Brain microvascular endothelial cell (primary cell): ENCODE data around the gene RNASEH2B.

Experiments used
- DNase-seq: peaks from one replicate; pipeline ENCODE4 v3.0.0-alpha.2; 2020
- H3K27ac ChIP-seq: fragments of 250-450 bp; sonication (Bioruptor Pico); 2 replicates; pipeline ENCODE4 v1.5.1; 2020; ENCODE audit warnings: mild to moderate bottlenecking, moderate library complexity
- H3K27me3 ChIP-seq: fragments of 250-450 bp; sonication (Bioruptor Pico); replicated peaks from 2 replicates; pipeline ENCODE4 v1.5.1; 2020; ENCODE audit warnings: mild to moderate bottlenecking
- H3K36me3 ChIP-seq: fragments of 250-450 bp; sonication (Bioruptor Pico); replicated peaks from 2 replicates; pipeline ENCODE4 v1.5.1; 2020; ENCODE audit warnings: mild to moderate bottlenecking
- H3K4me3 ChIP-seq: 2 replicates; pipeline ENCODE4 v1.5.1; 2011; ENCODE audit warnings: low read depth, mild to moderate bottlenecking, control low read depth, low read length, moderate library complexity
- in situ Hi-C: cut with HindIII; loops from 2 replicates; pipeline ENCODE4 v1.10.0; 2017; ENCODE audit warnings: low sequenced_read_pairs, low pct_ligation_motif_present
- TF ChIP-seq, protein P1 (sequence below): IDR thresholded peaks from 2 replicates; pipeline ENCODE4 v1.5.1; 2011; ENCODE audit warnings: low read depth, mild to moderate bottlenecking, moderate library complexity, low read length, control low read depth, inconsistent platforms; ENCODE audit errors: missing control alignments

RNASEH2B gene

DNA sequence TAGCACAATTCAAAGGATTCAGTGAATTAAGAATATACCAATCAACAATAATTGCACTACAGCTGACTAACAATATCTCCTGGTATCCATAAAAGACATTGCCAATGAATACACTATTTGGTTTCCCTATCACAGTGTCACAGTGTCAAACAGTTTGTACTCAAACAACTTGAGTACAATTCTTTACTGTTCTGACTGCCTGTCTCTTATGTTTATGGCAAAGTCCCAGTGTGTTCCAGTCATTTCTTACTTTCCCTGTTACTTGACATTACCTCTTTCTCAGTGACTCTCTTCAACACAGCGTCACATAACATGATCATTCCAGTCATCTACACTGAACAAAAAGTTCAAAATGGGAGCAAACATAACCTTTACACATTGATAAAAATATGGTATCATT lies 21.2 kb upstream of the RNASEH2B start:
- TF ChIP-seq, protein P1, sequence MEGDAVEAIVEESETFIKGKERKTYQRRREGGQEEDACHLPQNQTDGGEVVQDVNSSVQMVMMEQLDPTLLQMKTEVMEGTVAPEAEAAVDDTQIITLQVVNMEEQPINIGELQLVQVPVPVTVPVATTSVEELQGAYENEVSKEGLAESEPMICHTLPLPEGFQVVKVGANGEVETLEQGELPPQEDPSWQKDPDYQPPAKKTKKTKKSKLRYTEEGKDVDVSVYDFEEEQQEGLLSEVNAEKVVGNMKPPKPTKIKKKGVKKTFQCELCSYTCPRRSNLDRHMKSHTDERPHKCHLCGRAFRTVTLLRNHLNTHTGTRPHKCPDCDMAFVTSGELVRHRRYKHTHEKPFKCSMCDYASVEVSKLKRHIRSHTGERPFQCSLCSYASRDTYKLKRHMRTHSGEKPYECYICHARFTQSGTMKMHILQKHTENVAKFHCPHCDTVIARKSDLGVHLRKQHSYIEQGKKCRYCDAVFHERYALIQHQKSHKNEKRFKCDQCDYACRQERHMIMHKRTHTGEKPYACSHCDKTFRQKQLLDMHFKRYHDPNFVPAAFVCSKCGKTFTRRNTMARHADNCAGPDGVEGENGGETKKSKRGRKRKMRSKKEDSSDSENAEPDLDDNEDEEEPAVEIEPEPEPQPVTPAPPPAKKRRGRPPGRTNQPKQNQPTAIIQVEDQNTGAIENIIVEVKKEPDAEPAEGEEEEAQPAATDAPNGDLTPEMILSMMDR, result no peak
- H3K36me3 ChIP-seq, result no peaks in the 10 kb centered on the region
- no peak for DNase-seq
- H3K27ac ChIP-seq, result no peak overlapping the region
- H3K4me3 ChIP-seq, result no peak overlapping the region
- no peaks in the 10 kb centered on the region for H3K27me3 ChIP-seq
- in situ Hi-C loops, result no loop called here

DNA sequence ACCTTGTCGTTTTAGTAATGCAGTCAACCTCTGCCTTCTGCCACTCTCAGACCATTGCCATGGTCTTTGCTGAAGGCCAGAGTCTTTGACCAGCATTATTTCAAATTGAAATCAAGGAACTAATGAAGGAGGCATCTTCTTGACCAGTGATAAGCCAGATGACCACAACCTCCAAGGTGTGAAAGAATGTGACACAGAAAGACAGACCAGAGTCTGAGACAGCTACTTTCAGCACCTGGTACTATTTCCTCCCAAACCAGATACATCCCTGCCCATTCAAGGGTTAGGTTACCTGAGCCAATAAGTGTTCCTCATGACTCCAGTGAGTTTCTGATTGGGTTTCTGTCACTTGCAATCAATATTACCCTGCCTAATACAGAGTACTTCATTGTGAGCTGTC lies 20.3 kb upstream of the RNASEH2B start:
- Histone ChIP-seq H3K36me3 (no peaks in the 10 kb centered on the region), H3K27ac (no peak overlapping the region), H3K27me3 (no peaks in the 10 kb centered on the region), H3K4me3 (no peak overlapping the region)
- DNase-seq, result no peak
- TF ChIP-seq, protein P1, result no peak
- in situ Hi-C loops, result no loop called here

- in situ Hi-C loops, result no loop called here
- no peak for DNase-seq
- H3K4me3 ChIP-seq, result no peak overlapping the region
- TF ChIP-seq, protein P1, result no peak
- H3K27ac ChIP-seq, result no peak overlapping the region
- H3K27me3 ChIP-seq, result no peaks in the 10 kb centered on the region
- H3K36me3 ChIP-seq, result no peaks in the 10 kb centered on the region
Observed at GRCh38 chr13:50891206-50891605, 18.4 kb upstream of the RNASEH2B start.

DNA sequence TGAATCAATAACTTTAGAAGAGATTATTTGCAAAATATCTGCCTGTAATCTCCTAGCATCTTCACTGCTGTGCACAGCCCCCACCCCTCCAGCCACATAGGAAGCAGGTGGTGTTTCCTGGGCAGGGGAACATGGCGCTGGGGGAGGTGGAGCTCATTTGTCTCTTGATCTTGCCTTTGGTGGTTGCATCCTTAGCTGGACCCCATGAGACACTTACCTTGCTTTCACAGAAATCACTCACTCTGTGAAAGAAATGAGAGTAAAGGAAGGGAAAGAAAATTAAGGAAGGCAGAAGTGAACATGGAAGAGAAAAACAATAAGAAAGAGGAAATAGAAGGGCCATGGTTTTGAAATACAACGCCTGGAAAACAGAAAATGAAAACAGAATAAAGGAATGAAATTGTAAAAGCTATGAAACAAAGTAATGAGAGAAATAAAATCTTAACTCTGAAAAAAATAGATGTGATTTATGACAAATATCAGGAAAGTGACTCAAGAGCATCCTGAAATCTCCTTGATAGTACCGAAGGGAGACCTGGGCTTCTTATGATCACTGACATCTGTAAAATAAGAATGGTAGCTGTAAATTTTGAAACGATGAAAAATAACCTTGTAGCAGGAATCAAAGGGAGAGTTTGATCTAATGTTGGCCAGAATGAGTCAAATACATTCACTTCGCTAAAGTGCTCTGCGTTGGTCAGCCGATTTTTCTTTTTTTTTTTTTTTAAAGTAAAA lies 17.2 kb upstream of the RNASEH2B start:
- no peaks in the 10 kb centered on the region for H3K36me3 ChIP-seq
- in situ Hi-C loops, result no loop called here
- no peak overlapping the region for H3K4me3 ChIP-seq
- no peaks in the 10 kb centered on the region for H3K27me3 ChIP-seq
- TF ChIP-seq, protein P1, result no peak
- H3K27ac ChIP-seq, result no peak overlapping the region
- no peak for DNase-seq

GRCh38 chr13:50893211-50893852 lies 16.3 kb upstream of the RNASEH2B start:
- TF ChIP-seq, protein P1, result no peak
- in situ Hi-C loops, result no loop called here
- no peaks in the 10 kb centered on the region for H3K36me3 ChIP-seq
- H3K27me3 ChIP-seq, result no peaks in the 10 kb centered on the region
- H3K4me3 ChIP-seq, result no peak overlapping the region
- no peak for DNase-seq
- H3K27ac ChIP-seq, result no peak overlapping the region

GRCh38 chr13:50894012-50894411 lies 15.6 kb upstream of the RNASEH2B start:
- Histone ChIP-seq H3K27me3 (no peaks in the 10 kb centered on the region), H3K27ac (no peak overlapping the region)
- in situ Hi-C loops, result no loop called here

More at GRCh38 chr13:50894012-50894411, 15.6 kb upstream of the RNASEH2B start:
- TF ChIP-seq, protein P1, result no peak
- H3K36me3 ChIP-seq, result no peaks in the 10 kb centered on the region
- DNase-seq, result no peak
- H3K4me3 ChIP-seq, result no peak overlapping the region
